ENCODE data around the gene VHLL. TPM values are rescaled to one million over a fixed set of nuclear protein-coding genes. Genes with fewer than 3 reads are reported as not detected.

VHLL gene
- total RNA-seq, 1 experiment from 2014 or later: not detected

- H3K4me1 ChIP-seq (ENCODE audit: insufficient read depth, low read length): no peaks in the 10 kb centered on the region
- no peak overlapping the region for H3T11ph ChIP-seq (ENCODE audit: low read length)
- no peak overlapping the region for H2BK15ac ChIP-seq (ENCODE audit: low read depth, low read length)
- peaks cover 2 to 6% (median 4%) of the 10 kb centered on the region in 3 experiments; a peak in 4 of 7 replicates for H3K36me3 Mint-ChIP-seq (ENCODE audit: insufficient read depth in 1 of 3, low read depth in 3 of 3)
- H3K4me3 Mint-ChIP-seq: no peak overlapping the region; a peak in 1 of 5 replicates
- H3K79me2 ChIP-seq (ENCODE audit: insufficient read depth, low read length): peaks cover 5% of the 10 kb centered on the region; the same call in 1 of the 2 replicates
- no peak overlapping the region for H2BK12ac ChIP-seq (ENCODE audit: insufficient read length, low read depth, low read length)
- H4K8ac ChIP-seq (replicated peaks; ENCODE audit: insufficient read length, low read depth, low read length): no peak overlapping the region
- H2AFZ ChIP-seq (ENCODE audit: low read length): no peak overlapping the region
- H3K18ac ChIP-seq (ENCODE audit: insufficient read length, low read depth, low read length): no peak overlapping the region
- TF ChIP-seq CTCF (conservative IDR thresholded peaks at IDR 0.05): no peak
- no peak overlapping the region for H3K4me2 ChIP-seq (ENCODE audit: insufficient read depth, insufficient read length, low read length)
- H3K4me1 Mint-ChIP-seq: peaks cover 0 to 7% of the 10 kb centered on the region in 2 experiments; a peak in 1 of 4 replicates
- no peak overlapping the region for H2BK120ac ChIP-seq (ENCODE audit: low read depth, low read length, poor library complexity, severe bottlenecking)
- DNase-seq: no peak
- H3K79me1 ChIP-seq (ENCODE audit: insufficient read depth, low read depth, low read length, poor library complexity, severe bottlenecking): no peaks in the 10 kb centered on the region
- no peak overlapping the region for H3K14ac ChIP-seq (ENCODE audit: insufficient read depth, low read length)
- H3K9me3 Mint-ChIP-seq: no peaks in the 10 kb centered on the region; a peak in 2 of 5 replicates
- no peaks in the 10 kb centered on the region for H3K27me3 Mint-ChIP-seq (ENCODE audit: low read depth)
- H4K5ac ChIP-seq (ENCODE audit: insufficient read length, low read depth, low read length): no peak overlapping the region
- no peaks in the 10 kb centered on the region for H3K9me3 ChIP-seq (ENCODE audit: control insufficient read depth, low read depth, low read length)
- no peak overlapping the region for H2BK5ac ChIP-seq (ENCODE audit: insufficient read length, low read length)
- H3K27ac ChIP-seq (ENCODE audit: insufficient read length, low read depth, low read length): no peak overlapping the region
- no peak overlapping the region for H3K4ac ChIP-seq (ENCODE audit: low read depth, low read length)
- no peak overlapping the region; a peak in 1 of 7 replicates for H3K27ac Mint-ChIP-seq
- peaks cover under 1% of the 10 kb centered on the region for H3K23me2 ChIP-seq (ENCODE audit: insufficient read length, low read depth, low read length, poor library complexity, severe bottlenecking)
- no peak overlapping the region for H3K56ac ChIP-seq (ENCODE audit: insufficient read length, low read depth, low read length)
- H4K20me1 ChIP-seq (ENCODE audit: control insufficient read depth, insufficient read depth, insufficient read length): no peaks in the 10 kb centered on the region
- no CpG with 5 or more reads among the region's 1 CpG for WGBS (ENCODE audit: extremely low coverage, insufficient read length, low lambda C conversion rate)
- H2BK20ac ChIP-seq (ENCODE audit: low read depth, low read length, poor library complexity, severe bottlenecking): no peak overlapping the region
- no peak overlapping the region for H2AK5ac ChIP-seq (ENCODE audit: insufficient read length, low read length)
- H3K23ac ChIP-seq (ENCODE audit: insufficient read length, low read depth, low read length): no peak overlapping the region
- no peaks in the 10 kb centered on the region for H3K27me3 ChIP-seq (ENCODE audit: insufficient read depth, low read length)
- H4K91ac ChIP-seq (ENCODE audit: insufficient read length, low read depth, low read length): no peak overlapping the region
- H3K9ac ChIP-seq (ENCODE audit: extremely low read depth, insufficient read length, low read length): no peak overlapping the region
Measured at GRCh38 chr1:156342166-156342955, 43.3 kb upstream of the VHLL start.
